UCSD-AML1 (cell line): ENCODE measurements around the gene RBP5.
A peak's percentile ranks its signal among the peaks of the same experiment; 100 is the strongest.

Experiments
- DNase-seq: peaks from one replicate; lab custom pipeline; 2025; ENCODE audit not compliant: unreplicated experiment; lab: John Stamatoyannopoulos, UW

The RBP5 gene

GRCh38 chr12:7128681-7129286, at the start of gene RBP5:
Gene RBP5 (minus strand): TSS chr12:7128889. CDS start chr12:7128775, 114 bp downstream.
- no peak for DNase-seq

DNA sequence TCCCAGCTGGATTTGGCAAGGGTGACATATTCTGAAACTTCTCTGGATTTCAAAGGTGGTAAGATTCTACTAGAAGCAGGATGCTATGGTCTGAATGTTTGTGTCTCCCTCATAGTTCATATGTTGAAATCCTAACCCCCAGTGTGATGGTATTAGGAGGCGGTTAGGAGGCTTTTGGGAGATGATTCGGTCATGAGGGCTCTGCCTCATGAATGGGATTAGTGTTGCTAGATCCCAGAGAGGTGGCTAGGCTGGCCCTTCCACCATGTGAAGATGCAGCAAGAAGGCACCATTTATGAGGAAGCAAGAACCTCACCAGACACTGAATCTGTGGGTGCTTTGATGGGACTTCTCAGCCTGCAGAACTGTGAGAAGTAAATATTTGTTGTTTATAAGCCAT, 49.8 kb upstream of the RBP5 start:
- no peak for DNase-seq

DNA sequence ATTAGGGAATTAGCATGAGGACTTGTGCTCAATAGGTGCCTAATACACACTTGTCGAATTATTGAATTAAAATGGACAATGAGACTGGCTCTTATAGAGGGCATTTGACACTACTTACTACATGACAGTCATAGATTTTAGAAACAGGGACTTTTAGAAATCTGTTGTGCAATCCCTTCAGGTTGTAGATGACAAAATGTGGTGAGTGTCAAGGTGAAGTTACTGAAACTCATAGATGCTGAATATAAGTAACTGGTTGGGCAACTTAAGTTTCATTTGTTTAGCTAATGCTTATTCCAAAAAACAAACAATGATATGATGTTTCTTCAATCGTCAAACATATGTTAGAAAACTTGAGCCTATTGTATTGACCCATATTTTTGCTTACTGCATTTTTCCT, 47.9 kb upstream of the RBP5 start:
- no peak for DNase-seq

DNA sequence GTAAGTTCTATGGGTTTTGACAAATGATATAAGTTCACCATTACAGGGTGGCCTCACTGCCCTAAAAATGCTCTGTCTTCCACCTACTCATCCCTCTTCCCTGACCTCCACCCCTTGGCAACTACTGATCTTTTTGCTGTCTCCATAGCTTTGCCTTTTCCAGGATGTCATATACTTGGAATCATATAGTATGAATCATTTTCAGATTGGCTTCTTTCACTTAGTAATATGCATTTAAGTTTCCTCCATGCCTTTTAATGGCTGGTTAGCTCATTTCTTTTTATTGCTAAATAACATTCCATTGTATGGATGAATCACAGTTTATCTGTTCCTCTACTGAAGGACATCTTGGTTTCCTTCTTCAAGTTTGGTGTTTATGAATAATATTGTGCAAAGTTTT, 46.8 kb upstream of the RBP5 start:
- no peak for DNase-seq

- no peak for DNase-seq
These were observed 43.2 kb upstream of the RBP5 start for GRCh38 chr12:7171854-7172253.

GRCh38 chr12:7169951-7170350, 41.3 kb upstream of the RBP5 start:
- DNase-seq, result no peak

- DNase-seq, result peak; percentile 21
These were observed 34.0 kb upstream of the RBP5 start for GRCh38 chr12:7162691-7163114.

DNA sequence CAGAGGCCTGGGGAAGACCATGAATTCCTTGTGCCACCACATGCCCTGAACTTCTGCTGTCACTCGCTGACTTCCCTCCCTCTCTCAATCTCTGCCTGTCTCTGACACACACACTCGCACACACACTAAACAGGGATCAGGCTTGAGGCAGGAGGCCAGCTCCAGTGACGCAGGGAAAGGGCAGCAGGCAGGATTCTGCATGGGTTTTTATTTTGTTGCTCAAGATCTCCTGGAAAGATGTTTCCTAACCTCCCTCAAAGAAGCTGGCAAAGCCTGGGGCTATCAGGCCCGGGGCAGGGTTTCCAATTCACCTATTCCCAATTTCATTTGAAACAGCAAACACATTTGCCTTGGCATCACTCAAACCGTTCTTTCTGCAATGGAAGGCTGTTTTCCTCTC, 33.1 kb upstream of the RBP5 start:
- no peak for DNase-seq

DNA sequence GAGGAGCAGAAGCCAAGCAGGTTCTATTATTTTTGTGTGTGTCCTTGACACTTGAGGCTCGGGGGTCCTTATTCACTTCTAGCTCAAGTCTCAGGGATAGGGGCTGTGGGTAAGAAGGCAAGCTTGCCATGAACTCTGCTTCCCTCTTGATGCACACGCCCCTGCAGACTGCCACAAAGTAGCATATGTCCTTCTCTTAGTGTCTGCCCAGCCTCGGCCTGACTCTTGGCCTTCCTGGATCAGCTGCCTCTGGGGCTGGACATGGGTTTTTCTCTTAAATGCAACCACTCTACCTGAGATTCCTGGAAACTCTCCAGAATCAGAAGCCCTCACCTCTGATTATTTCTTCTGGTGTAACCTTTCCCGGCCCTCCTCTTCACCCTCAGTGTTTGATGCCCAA, 32.6 kb upstream of the RBP5 start:
- DNase-seq, result no peak

GRCh38 chr12:7160183-7160582, 31.5 kb upstream of the RBP5 start:
- no peak for DNase-seq

GRCh38 chr12:7158781-7159609, 30.3 kb upstream of the RBP5 start:
- no peak for DNase-seq

- DNase-seq, result no peak
These were observed 28.7 kb upstream of the RBP5 start for GRCh38 chr12:7157391-7157790.

- no peak for DNase-seq
These were observed 27.8 kb upstream of the RBP5 start for GRCh38 chr12:7156259-7157197.

- no peak for DNase-seq
These were observed 26.9 kb upstream of the RBP5 start for GRCh38 chr12:7155471-7156034.

DNA sequence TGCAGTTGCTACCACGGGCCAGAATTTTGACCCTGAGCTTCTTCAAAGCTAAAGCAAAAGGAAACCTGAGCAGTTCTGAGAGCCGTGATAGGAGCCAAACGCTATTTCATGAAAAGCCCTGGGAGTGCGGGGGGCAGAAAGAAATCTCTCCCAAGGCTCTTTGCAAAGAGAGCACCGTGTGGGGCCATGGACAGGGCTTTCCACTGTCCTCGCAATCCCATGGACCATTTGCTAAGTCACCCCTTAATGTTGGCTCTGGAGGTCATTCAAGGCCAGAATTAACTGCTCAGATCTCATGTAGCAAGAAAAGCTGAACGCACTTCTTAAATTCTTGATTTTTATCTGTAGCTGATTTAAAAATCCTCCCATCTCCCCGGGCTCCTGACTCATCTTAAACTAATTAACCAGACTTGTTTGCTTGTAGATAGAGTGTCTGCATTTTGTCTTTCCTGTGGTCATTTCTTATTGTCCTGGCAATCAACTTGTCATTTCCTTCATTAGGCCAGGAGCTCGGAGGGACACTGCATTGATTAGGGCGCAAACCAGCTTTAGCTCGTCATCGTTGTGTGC, 26.3 kb upstream of the RBP5 start:
- no peak for DNase-seq

GRCh38 chr12:7154042-7154441, 25.4 kb upstream of the RBP5 start:
- no peak for DNase-seq

GRCh38 chr12:7152818-7153217, 24.1 kb upstream of the RBP5 start:
- no peak for DNase-seq

GRCh38 chr12:7151532-7151931, 22.8 kb upstream of the RBP5 start:
- no peak for DNase-seq

GRCh38 chr12:7150841-7151240, 22.2 kb upstream of the RBP5 start:
- no peak for DNase-seq

DNA sequence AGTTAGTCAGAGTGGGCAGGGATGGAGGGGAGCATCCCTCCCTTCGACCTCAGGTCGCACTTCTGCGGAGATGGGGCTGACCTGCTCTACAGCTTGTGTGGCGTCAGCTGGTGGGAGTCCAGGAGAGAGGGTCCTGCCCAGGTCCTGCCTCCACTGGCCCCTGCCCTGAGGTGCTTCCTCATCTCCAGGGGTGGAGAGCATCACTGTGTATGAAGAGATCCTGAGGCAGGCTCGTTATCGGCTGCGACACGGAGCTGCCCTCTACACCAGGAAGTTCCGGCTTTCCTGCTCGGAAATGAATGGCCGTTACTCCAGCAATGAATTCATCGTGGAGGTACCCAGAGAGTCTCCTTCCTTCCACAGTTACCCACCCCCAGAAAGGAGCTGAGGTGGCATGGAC, 21.7 kb upstream of the RBP5 start:
- DNase-seq, result no peak

- DNase-seq, result no peak
These were observed 18.2 kb upstream of the RBP5 start for GRCh38 chr12:7146906-7147305.
